ENCODE results near the gene SLC7A1.

Gene SLC7A1

DNA sequence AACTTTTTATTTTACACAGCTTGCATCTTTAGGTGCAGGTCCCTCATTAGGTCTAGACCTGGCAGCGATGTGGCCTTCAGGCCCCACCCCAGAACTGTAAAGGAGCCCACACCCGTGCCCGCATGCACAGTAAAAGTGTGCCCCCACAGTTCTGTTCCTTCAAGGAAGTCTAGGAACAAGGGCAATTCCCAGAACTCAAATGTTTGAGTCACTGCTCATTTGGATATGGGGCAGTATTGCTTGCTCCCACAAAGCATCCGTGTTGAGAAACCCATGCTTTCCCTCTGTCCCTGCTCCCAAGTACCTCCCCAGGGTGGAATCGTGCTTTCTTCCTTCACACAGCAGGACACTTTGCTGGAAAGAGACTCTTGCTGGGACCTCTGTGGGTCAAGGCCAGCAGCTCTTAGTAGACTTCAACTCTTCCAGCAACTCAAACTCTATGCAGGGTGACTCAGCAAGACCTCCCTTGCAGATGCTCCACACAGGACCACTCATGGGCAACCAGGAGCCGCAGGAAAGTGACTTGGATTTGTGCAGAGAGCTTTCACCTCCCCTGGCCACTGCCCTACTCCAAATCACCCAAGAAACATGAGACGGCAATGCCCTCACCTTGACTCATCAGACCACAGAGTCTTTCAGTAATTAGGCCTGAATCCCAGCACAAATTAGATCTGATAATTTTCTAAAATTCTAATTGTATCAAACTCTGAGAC, 12.3 kb downstream of the SLC7A1 start:
- DNase-seq (ENCODE audit: low spot score), result peak; percentile 66

DNA sequence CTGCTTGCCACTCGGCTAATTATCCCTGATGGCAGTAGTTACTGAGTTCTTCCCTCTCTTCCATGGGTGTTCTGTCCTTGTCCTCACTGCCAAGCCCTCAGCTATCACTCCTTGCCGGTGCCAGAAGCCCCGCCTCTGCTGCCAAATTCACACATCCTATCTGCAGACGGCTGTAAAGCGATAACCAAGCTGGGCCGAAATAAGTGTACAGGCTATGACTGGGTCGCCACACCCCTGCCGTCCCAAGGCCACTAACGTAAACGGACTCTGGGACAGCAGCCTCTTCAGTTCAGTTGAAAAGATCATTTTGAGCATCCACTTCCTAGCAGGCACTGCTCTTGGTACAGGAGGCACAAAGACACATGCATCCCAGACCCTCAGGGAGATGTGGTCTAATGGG, 13.3 kb downstream of the SLC7A1 start:
- DNase-seq (ENCODE audit: low spot score), result no peak

GRCh38 chr13:29581666-29582065, 13.8 kb downstream of the SLC7A1 start:
- no peak for DNase-seq (ENCODE audit: low spot score)

DNA sequence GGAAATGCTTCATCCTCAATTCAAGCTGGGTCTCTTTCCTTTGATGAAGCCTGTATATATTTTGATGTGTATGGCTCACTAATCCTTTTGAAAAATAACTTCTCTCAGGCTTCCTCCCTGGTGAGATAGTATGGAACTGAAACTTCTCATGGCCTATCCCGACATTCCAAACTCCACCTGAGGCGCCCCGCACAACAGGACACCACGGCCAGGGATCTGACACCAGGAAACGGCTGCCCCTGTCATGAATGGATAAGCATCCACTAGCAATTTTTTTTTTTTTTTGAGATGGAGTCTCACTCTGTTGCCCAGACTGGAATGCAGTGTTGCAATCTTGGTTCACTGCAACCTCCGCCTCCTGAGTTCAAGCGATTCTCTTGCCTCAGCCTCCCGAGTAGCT, 16.4 kb downstream of the SLC7A1 start:
- DNase-seq (ENCODE audit: low spot score), result no peak

DNA sequence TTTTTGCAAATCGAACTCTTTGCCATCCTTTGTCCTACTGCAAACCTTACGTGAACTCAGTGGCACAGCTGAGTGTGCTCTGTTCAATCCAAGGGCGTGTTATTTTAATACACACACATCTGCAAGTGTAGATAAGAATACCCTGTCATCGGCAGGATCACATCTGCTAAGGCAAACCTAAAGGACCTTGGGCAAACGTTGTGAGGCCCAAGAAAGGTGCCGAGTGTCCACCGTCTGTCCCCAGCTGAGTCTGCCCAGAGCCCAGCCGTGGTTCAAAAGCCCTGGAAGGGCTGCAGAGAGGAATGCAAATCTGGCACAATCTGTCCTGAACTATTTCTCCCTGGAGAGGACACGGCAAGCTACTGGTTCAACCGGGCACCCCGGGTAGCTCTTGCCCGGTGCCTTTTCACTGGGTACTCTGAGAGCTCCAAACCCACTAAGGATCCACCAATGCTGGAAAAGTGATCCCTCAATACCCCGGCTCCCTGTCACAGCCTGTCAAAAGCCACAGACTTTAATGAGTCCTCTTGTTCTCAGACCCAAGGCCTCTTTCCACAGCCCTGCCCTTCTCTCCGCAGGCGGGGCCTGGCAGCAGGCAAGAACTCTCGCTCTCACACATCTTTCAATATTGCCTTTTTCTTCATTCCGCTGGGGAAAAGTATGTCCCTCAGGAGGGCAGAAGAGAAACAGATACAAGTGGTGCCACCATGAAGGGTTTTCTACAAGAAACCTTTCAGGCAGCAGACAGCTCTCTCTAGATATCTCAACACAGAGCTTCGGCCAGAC, 17.0 kb downstream of the SLC7A1 start:
- DNase-seq (ENCODE audit: low spot score), result no peak

GRCh38 chr13:29577136-29578051, 18.1 kb downstream of the SLC7A1 start:
- no peak for DNase-seq (ENCODE audit: low spot score)

- DNase-seq (ENCODE audit: low spot score), result no peak
Measured at GRCh38 chr13:29576581-29576980, 18.9 kb downstream of the SLC7A1 start.

- no peak for DNase-seq (ENCODE audit: low spot score)
Measured at GRCh38 chr13:29575098-29575497, 20.4 kb downstream of the SLC7A1 start.

DNA sequence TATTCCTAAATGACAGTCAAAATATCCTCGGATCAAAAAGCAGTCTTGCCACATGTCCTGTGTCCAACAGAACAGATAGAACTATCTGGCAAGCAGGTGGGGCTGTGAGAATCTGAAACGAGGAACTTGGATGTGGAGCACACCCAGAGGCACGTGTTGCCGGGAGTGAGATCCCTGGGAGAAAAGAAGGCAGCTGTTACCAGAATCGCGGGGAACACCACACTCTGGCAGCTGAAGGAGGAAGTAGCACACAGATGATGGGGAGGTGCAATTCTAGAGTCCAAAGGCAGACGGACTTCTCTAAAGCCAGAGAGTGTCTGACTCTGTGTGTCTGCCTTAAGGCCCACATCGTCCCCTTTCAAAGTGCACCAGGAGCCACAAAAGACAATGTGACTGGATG, 22.3 kb downstream of the SLC7A1 start:
- peak; percentile 43 for DNase-seq (ENCODE audit: low spot score)

DNA sequence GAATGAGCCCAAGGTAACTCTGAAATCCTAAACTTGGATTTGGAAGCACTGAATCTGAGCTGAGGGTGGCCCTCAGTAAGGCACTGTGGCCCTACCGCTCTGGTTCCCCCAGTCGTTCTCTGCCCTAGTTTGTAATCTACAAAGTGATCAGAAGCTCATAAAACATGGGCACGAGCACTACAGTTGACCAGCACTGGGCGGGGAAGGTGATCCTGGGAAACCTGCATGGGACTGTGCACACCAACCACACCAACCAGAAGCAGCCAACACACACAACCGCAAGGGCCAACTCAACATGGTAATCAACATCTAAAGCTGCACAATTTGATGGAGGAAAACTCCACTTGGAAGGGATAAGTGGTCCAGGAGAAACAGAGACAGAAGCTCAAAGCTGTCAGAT, 22.9 kb downstream of the SLC7A1 start:
- no peak for DNase-seq (ENCODE audit: low spot score)

DNA sequence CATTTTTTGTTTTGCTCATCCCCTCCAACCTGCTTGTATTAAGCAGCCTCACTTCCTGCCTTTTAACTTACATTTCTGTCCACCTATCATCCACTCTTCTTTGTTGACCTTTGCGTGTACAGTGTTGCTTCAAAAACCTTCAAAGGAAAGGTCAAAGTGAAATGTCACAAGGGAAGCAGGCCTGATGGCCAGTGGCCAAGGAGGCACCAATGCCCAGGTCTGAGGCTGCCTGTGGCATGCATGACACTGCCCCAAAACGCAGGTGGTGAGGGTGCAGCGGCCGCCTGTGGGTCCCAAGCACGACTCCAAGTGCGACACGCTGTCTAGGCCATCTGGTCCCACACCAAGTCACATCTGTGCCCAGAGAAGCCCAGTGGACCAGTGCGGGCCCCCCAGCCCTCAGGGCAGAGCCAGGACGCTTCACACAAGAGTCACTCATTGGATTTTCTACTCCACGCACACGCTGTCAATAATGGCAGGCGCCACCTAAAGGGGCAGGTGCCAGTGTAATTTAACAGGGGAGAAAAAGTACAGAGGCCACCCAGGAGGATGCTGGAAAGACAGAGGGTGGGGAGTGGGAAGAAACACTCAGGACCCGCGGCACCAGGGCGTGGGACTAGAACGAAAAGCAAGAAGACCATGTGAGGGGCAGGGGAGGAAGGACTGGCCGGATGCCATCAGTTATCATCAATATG, 23.5 kb downstream of the SLC7A1 start:
- no peak for DNase-seq (ENCODE audit: low spot score)

- no peak for DNase-seq (ENCODE audit: low spot score)
Measured at GRCh38 chr13:29570051-29570654, 25.3 kb downstream of the SLC7A1 start.

GRCh38 chr13:29569253-29570050, 26.0 kb downstream of the SLC7A1 start:
- DNase-seq (ENCODE audit: low spot score), result no peak

GRCh38 chr13:29568731-29569130, 26.8 kb downstream of the SLC7A1 start:
- no peak for DNase-seq (ENCODE audit: low spot score)

GRCh38 chr13:29567411-29567810, 28.1 kb downstream of the SLC7A1 start:
- no peak for DNase-seq (ENCODE audit: low spot score)

- DNase-seq (ENCODE audit: low spot score), result no peak
Measured at GRCh38 chr13:29566206-29566605, 29.3 kb downstream of the SLC7A1 start.

DNA sequence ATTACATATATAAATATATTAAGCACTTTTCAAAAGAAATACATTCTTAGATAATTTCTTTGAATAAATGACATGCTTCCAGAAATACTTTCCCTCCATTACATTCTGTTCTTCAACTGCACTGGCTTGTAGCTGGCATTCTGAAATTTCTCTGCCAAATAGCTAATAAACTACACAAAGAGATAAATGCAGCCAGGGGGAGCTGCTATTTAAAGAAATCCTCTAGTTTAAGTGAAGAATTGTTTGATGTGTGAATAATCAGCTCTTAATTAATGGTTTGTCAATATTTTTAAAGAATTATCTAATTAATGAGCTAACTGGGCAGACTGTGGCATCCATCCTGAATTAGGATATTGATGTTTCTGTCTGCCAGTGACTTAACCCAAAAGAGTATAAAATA, 30.7 kb downstream of the SLC7A1 start:
- no peak for DNase-seq (ENCODE audit: low spot score)

- DNase-seq (ENCODE audit: low spot score), result no peak
Measured at GRCh38 chr13:29564373-29564772, 31.1 kb downstream of the SLC7A1 start.

- DNase-seq (ENCODE audit: low spot score), result no peak
Measured at GRCh38 chr13:29563941-29564340, 31.5 kb downstream of the SLC7A1 start.

GRCh38 chr13:29562786-29563438, 32.6 kb downstream of the SLC7A1 start:
- peak; percentile 32 for DNase-seq (ENCODE audit: low spot score)
